ENCODE data around the gene RGS12. TPM values are rescaled to one million over a fixed set of nuclear protein-coding genes. Genes with fewer than 3 reads are reported as not detected.

Gene RGS12
- total RNA-seq, 3 donors from 2014 or later = 16.4 to 28.9 (median 16.8) TPM

GRCh38 chr4:3253808-3254207, 39.0 kb upstream of the RGS12 start:
- DNase-seq (peak in 1 of 3 donors; percentile 48), ATAC-seq (no peak)
- Histone ChIP-seq H3K36me3 (ENCODE audit: low read depth) (no peaks in the 10 kb centered on the region), H3K9me3 (no peaks in the 10 kb centered on the region), H3K4me3 (no peak overlapping the region), H3K4me1 (ENCODE audit: low read depth) (no peaks in the 10 kb centered on the region)
- no peak for TF ChIP-seq CTCF (IDR thresholded peaks at IDR 0.05)
- intact Hi-C loops (cut with DNase I, micrococcal nuclease) = no loop called here

- no peak for TF ChIP-seq CTCF (IDR thresholded peaks at IDR 0.05)
- no peak for DNase-seq
- no peaks in the 10 kb centered on the region for H3K4me1 ChIP-seq (ENCODE audit: low read depth)
- no peaks in the 10 kb centered on the region for H3K9me3 ChIP-seq
- no peak overlapping the region for H3K4me3 ChIP-seq
- ATAC-seq = no peak
- no peaks in the 10 kb centered on the region for H3K36me3 ChIP-seq (ENCODE audit: low read depth)
- intact Hi-C loops (cut with DNase I, micrococcal nuclease) = no loop called here
These were observed 38.3 kb upstream of the RGS12 start for GRCh38 chr4:3254302-3255131.

GRCh38 chr4:3255611-3256186, 37.1 kb upstream of the RGS12 start:
- Histone ChIP-seq H3K4me3 (no peak overlapping the region), H3K36me3 (ENCODE audit: low read depth) (no peaks in the 10 kb centered on the region), H3K4me1 (ENCODE audit: low read depth) (no peaks in the 10 kb centered on the region), H3K9me3 (no peaks in the 10 kb centered on the region)
- ATAC-seq (no peak), DNase-seq (no peak)
- intact Hi-C loops (cut with DNase I, micrococcal nuclease) = no loop called here
- TF ChIP-seq CTCF (IDR thresholded peaks at IDR 0.05) = no peak

- peak; percentile 6 for ATAC-seq
- Histone ChIP-seq H3K4me3 (no peak overlapping the region), H3K9me3 (no peaks in the 10 kb centered on the region), H3K4me1 (ENCODE audit: low read depth) (no peaks in the 10 kb centered on the region), H3K36me3 (ENCODE audit: low read depth) (no peaks in the 10 kb centered on the region)
- peak in 1 of 3 donors; percentile 22 for DNase-seq
- intact Hi-C loops (cut with DNase I, micrococcal nuclease) = no loop called here
- TF ChIP-seq CTCF (IDR thresholded peaks at IDR 0.05) = no peak
These were observed 36.4 kb upstream of the RGS12 start for GRCh38 chr4:3256230-3257102.

GRCh38 chr4:3257103-3257555, 35.7 kb upstream of the RGS12 start:
- Histone ChIP-seq H3K9me3 (no peaks in the 10 kb centered on the region), H3K36me3 (ENCODE audit: low read depth) (no peaks in the 10 kb centered on the region), H3K4me1 (ENCODE audit: low read depth) (no peaks in the 10 kb centered on the region), H3K4me3 (no peak overlapping the region)
- TF ChIP-seq CTCF (IDR thresholded peaks at IDR 0.05) = no peak
- peak; percentile 75 for ATAC-seq
- peak; percentile 44 to 60 (median 45) for DNase-seq
- intact Hi-C loops (cut with DNase I, micrococcal nuclease) = no loop called here

Measured in mucosa of descending colon (tissue), 3 donors.